BE2C (cell line): ENCODE data around the gene MGAT2.
"Not testable (repeated sequence)": the region's sequence is repeated elsewhere in the genome, so short reads cannot be mapped to it uniquely, and the experiment has no call there.

ENCODE experiments used
- DNase-seq: peaks from one replicate; pipeline ENCODE4 v3.0.0-alpha.2; 2020
- H3K27me3 ChIP-seq: fragments of 250-450 bp; sonication (Bioruptor Pico); 2 replicates; pipeline ENCODE4 v1.5.1; 2020; ENCODE audit warnings: mild to moderate bottlenecking
- H3K36me3 ChIP-seq: fragments of 250-450 bp; sonication (Bioruptor Pico); 2 replicates; pipeline ENCODE4 v1.5.1; 2020; ENCODE audit warnings: mild to moderate bottlenecking
- H3K4me1 ChIP-seq: fragments of 250-450 bp; sonication (Bioruptor Pico); 2 replicates; pipeline ENCODE4 v1.5.1; 2020
- H3K4me3 ChIP-seq: 2 replicates; pipeline ENCODE4 v1.5.1; 2011; ENCODE audit warnings: low read depth, low read length
- H3K9me3 ChIP-seq: fragments of 250-450 bp; sonication (Bioruptor Pico); 2 replicates; pipeline ENCODE4 v1.5.1; 2020
- TF ChIP-seq, protein P1 (sequence below): IDR thresholded peaks from 2 replicates; pipeline ENCODE4 v1.5.1; 2012; ENCODE audit warnings: mild to moderate bottlenecking, low read depth, low read length

Gene MGAT2

DNA sequence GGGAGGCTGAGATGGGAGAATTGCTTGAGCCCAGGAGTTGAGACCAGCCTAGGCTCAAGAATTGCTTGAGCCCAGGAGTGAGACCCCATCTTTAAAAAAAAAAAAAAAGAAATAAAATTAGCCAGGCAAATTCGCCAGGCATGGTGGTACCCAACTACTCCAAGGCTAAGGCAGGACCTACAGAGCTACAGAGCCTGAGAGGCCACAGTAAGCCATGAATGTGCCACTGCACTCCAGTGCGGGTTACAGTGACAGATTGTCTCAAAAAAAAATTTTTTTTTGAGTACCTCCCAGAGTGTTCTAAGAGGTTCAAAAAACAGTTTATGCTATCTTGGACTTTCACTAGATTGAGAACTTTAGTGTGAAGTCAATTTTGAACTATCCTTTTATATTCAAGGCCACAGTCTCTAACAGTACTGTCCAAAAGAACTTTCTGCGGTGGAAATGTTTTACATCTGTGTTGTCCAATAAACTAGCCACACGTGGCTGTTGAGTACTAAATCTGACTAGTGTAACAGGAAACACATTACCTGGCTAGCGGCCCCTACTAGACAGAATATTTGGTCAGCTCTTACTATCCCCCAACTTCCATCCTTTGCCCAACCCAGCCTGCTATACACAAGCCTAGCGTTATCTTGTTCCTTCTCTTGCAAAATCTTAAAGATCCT, 2.6 kb upstream of the MGAT2 start:
- DNase-seq = no peak
- Histone ChIP-seq H3K27me3 (no peaks in the 10 kb centered on the region), H3K36me3 (peaks cover 37% of the 10 kb centered on the region), H3K4me1 (no peaks in the 10 kb centered on the region), H3K4me3 (no peak overlapping the region), H3K9me3 (no peaks in the 10 kb centered on the region)
- TF ChIP-seq, protein P1, sequence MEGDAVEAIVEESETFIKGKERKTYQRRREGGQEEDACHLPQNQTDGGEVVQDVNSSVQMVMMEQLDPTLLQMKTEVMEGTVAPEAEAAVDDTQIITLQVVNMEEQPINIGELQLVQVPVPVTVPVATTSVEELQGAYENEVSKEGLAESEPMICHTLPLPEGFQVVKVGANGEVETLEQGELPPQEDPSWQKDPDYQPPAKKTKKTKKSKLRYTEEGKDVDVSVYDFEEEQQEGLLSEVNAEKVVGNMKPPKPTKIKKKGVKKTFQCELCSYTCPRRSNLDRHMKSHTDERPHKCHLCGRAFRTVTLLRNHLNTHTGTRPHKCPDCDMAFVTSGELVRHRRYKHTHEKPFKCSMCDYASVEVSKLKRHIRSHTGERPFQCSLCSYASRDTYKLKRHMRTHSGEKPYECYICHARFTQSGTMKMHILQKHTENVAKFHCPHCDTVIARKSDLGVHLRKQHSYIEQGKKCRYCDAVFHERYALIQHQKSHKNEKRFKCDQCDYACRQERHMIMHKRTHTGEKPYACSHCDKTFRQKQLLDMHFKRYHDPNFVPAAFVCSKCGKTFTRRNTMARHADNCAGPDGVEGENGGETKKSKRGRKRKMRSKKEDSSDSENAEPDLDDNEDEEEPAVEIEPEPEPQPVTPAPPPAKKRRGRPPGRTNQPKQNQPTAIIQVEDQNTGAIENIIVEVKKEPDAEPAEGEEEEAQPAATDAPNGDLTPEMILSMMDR = no peak

DNA sequence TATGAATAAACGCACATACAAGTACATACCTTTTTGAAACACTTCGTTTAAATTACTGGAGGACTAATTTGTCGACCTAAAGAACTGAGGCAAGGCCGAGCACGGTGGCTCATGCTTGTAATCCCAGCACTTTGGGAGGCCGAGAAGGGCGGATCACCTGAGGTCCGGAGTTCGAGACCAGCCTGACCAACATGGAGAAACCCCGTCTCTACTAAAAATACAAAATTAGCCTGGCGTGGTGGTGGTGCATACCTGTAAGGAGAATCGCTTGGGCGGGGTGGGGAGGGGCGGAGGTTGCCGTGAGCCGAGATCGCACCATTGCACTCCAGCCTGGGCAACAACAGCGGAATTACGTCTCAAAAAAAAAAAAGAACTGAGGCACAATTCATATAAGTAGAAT, 1.3 kb upstream of the MGAT2 start:
- not testable (repeated sequence) for H3K4me1 ChIP-seq, H3K9me3 ChIP-seq, DNase-seq, H3K27me3 ChIP-seq
- Histone ChIP-seq H3K4me3 (peak overlapping the region; percentile 91), H3K36me3 (peaks cover 38% of the 10 kb centered on the region)

DNA sequence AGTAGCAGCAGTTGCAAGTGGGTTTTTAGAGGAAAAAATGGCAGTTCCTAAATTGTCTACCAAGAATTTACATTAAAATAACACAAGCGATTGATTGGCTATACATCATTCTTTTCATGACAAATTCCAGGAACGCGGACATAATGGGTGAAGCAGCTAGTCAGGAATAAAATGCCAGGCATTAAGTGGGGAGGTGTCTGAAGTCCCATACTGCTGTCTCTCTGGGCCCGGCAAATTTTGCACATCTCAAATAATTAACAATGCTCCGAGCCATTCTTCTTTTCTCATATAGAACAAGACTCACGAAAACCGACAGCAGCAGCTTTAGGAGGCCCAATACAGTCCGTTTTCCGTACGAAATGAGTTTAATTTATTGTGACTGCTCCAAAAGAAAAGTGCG, 869 bp upstream of the MGAT2 start:
- Histone ChIP-seq H3K4me1 (no peaks in the 10 kb centered on the region), H3K9me3 (no peaks in the 10 kb centered on the region), H3K36me3 (peaks cover 37% of the 10 kb centered on the region), H3K27me3 (no peaks in the 10 kb centered on the region), H3K4me3 (peak overlapping the region; percentile 91)
- no peak for DNase-seq
- TF ChIP-seq, protein P1 = no peak

DNA sequence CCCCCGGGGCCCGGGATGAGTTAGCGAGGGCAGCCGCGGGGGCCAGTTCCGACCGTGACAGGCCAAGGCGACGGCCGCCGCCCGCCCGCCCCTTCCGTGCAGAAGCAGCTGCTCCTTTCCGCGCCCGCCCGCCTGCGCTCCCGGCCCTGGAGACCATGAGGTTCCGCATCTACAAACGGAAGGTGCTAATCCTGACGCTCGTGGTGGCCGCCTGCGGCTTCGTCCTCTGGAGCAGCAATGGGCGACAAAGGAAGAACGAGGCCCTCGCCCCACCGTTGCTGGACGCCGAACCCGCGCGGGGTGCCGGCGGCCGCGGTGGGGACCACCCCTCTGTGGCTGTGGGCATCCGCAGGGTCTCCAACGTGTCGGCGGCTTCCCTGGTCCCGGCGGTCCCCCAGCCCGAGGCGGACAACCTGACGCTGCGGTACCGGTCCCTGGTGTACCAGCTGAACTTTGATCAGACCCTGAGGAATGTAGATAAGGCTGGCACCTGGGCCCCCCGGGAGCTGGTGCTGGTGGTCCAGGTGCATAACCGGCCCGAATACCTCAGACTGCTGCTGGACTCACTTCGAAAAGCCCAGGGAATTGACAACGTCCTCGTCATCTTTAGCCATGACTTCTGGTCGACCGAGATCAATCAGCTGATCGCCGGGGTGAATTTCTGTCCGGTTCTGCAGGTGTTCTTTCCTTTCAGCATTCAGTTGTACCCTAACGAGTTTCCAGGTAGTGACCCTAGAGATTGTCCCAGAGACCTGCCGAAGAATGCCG, 699 bp downstream of the MGAT2 start:
- no peaks in the 10 kb centered on the region for H3K9me3 ChIP-seq
- H3K27me3 ChIP-seq = no peaks in the 10 kb centered on the region
- DNase-seq = peak; percentile 80
- peaks cover 47% of the 10 kb centered on the region for H3K36me3 ChIP-seq
- H3K4me1 ChIP-seq = no peaks in the 10 kb centered on the region
- H3K4me3 ChIP-seq = peak overlapping the region; percentile 91
- TF ChIP-seq, protein P1 = no peak; the same call in 1 of the 2 replicates

DNA sequence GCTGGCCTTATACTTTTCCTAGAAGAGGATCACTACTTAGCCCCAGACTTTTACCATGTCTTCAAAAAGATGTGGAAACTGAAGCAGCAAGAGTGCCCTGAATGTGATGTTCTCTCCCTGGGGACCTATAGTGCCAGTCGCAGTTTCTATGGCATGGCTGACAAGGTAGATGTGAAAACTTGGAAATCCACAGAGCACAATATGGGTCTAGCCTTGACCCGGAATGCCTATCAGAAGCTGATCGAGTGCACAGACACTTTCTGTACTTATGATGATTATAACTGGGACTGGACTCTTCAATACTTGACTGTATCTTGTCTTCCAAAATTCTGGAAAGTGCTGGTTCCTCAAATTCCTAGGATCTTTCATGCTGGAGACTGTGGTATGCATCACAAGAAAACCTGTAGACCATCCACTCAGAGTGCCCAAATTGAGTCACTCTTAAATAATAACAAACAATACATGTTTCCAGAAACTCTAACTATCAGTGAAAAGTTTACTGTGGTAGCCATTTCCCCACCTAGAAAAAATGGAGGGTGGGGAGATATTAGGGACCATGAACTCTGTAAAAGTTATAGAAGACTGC, 1.5 kb downstream of the MGAT2 start:
- no peak for DNase-seq
- H3K4me3 ChIP-seq = peak overlapping the region; percentile 91
- TF ChIP-seq, protein P1 = no peak
- H3K27me3 ChIP-seq = no peaks in the 10 kb centered on the region
- H3K9me3 ChIP-seq = no peaks in the 10 kb centered on the region
- H3K4me1 ChIP-seq = no peaks in the 10 kb centered on the region
- peaks cover 50% of the 10 kb centered on the region for H3K36me3 ChIP-seq

DNA sequence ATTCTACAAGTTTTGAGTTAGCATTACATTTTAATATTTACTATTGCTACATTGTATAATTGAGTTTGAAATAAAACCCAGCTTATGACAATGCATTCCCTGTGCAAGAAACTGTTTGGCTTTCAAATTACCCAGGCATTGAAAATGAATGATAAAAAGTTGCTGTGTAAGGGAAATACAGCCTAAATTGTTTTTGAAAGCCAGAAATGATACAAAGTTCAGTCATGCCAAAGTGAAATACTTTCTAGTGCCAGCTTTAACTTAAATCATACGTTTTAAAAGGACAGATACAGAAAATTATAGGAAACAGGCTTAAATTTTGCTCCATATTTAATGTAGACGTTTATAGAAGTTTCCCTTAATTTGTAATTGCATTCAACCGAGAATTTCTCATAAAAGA, 2.8 kb downstream of the MGAT2 start:
- no peaks in the 10 kb centered on the region for H3K27me3 ChIP-seq
- no peak for DNase-seq
- peak overlapping the region; percentile 91 for H3K4me3 ChIP-seq
- H3K9me3 ChIP-seq = no peaks in the 10 kb centered on the region
- TF ChIP-seq, protein P1 = no peak
- peaks cover 46% of the 10 kb centered on the region for H3K36me3 ChIP-seq
- no peaks in the 10 kb centered on the region for H3K4me1 ChIP-seq
